K562 (cell line): ENCODE results near the gene NDOR1. TPM values are rescaled to one million over a fixed set of nuclear protein-coding genes. Genes with fewer than 3 reads are reported as not detected.

Source experiments
- CAMTA2 ChIP-seq: fragments of 250-450 bp; sonication (Bioruptor Pico); conservative IDR thresholded peaks from 2 replicates; pipeline ENCODE4 v1.5.1; 2022
- CC2D1A ChIP-seq: fragments of 450-650 bp; IDR thresholded peaks from 2 replicates; pipeline ENCODE4 v1.6.1; 2017; ENCODE audit warnings: mild to moderate bottlenecking
- DNMT1 ChIP-seq: fragments of 450-650 bp; IDR thresholded peaks from 2 replicates; pipeline ENCODE4 v1.6.1; 2016; ENCODE audit warnings: antibody characterized with exemption, mild to moderate bottlenecking
- KLF16 ChIP-seq: IDR thresholded peaks from 2 replicates; pipeline ENCODE4 v1.6.1; 2016; ENCODE audit warnings: antibody characterized with exemption
- LEF1 ChIP-seq: fragments of 450-650 bp; IDR thresholded peaks from 2 replicates; pipeline ENCODE4 v1.6.1; 2016; ENCODE audit warnings: mild to moderate bottlenecking
- MCM7 ChIP-seq, 2 experiments: fragments of 450-650 bp; IDR thresholded peaks; 2 replicates each; pipeline ENCODE4 v1.6.1; 2016 to 2018
- NR0B1 ChIP-seq: fragments of 450-650 bp; IDR thresholded peaks from one replicate; pipeline ENCODE4 v1.6.1; 2018; ENCODE audit warnings: mild to moderate bottlenecking, moderate library complexity; ENCODE audit not compliant: partially characterized antibody
- NRF1 ChIP-seq, 2 experiments: fragments of 450-650 bp; IDR thresholded peaks in 1 of 2; conservative IDR thresholded peaks in 1 of 2; 2 replicates each; pipeline ENCODE4 v1.6.1; 2014; ENCODE audit warnings: mild to moderate bottlenecking in 2 of 2
- PBX2 ChIP-seq, 2 experiments: IDR thresholded peaks in 1 of 2; conservative IDR thresholded peaks in 1 of 2; 2 replicates each; pipeline ENCODE4 v1.6.1; 2016; ENCODE audit warnings: low read depth in 2 of 2, mild to moderate bottlenecking in 1 of 2, missing compliant biosample characterization in 1 of 2, missing genetic modification characterization in 1 of 2, moderate library complexity in 1 of 2
- PKNOX1 ChIP-seq: fragments of 450-650 bp; IDR thresholded peaks from 2 replicates; pipeline ENCODE4 v1.6.1; 2016
- SOX6 ChIP-seq: fragments of 450-650 bp; IDR thresholded peaks from 2 replicates; pipeline ENCODE4 v1.6.1; 2014; ENCODE audit warnings: mild to moderate bottlenecking
- TCF7L2 ChIP-seq: fragments of 150-350 bp; IDR thresholded peaks from 2 replicates; pipeline ENCODE4 v1.6.1; 2016; ENCODE audit warnings: low read depth, mild to moderate bottlenecking, low read length, moderate library complexity
- U2AF1 ChIP-seq: fragments of 200-400 bp; formaldehyde crosslinking; optimal IDR thresholded peaks from 2 replicates; pipeline ENCODE3; 2017; ENCODE audit warnings: mild to moderate bottlenecking, low read depth, low read length, moderate library complexity
- UBTF ChIP-seq, 2 experiments: IDR thresholded peaks; 2 replicates each; pipeline ENCODE4 v1.6.1; 2012; ENCODE audit warnings: improper control_type of control experiment in 2 of 2, low read depth in 2 of 2, low read length in 2 of 2, borderline replicate concordance in 1 of 2
- ZBTB9 ChIP-seq: fragments of 450-650 bp; formaldehyde crosslinking; IDR thresholded peaks from 2 replicates; pipeline ENCODE4 v1.4.0; 2020; ENCODE audit warnings: mild to moderate bottlenecking, moderate library complexity
- ZNF263 ChIP-seq: sonication (generic); formaldehyde crosslinking; IDR thresholded peaks from 2 replicates; pipeline ENCODE4 v1.8.0; 2022; ENCODE audit warnings: mild to moderate bottlenecking, missing genetic modification reagents, borderline replicate concordance
- ZNF347 ChIP-seq: fragments of 450-650 bp; formaldehyde crosslinking; IDR thresholded peaks from 2 replicates; pipeline ENCODE4 v1.4.0; 2020; ENCODE audit warnings: low read depth, mild to moderate bottlenecking, moderate library complexity
- ZNF785 ChIP-seq: fragments of 250-450 bp; sonication (Bioruptor Pico); IDR thresholded peaks from 2 replicates; pipeline ENCODE4 v1.4.0; 2020; ENCODE audit warnings: mild to moderate bottlenecking
- polyA plus RNA-seq, 8 experiments: library from polyadenylated mRNA; depleted of rRNA in 4 of 8; stranded (reverse) in 5 of 8; unstranded in 3 of 8; fragments of >200 nt; fragmentation: Nextera tagmentation in 2 of 8; fragmentation: Illumina TruSeq in 1 of 8; extraction: Ambion mirVana in 2 of 8; extraction: Trizol in 1 of 8; gene quantifications; 2 replicates each; pipeline versions ENCODE4 v1.2.1 to v1.2.3, GENCODE V29; 2011 to 2014; ENCODE audit warnings: inconsistent platforms in 1 of 8, missing spikeins in 1 of 8
- total RNA-seq, 7 experiments: library from RNA; depleted of rRNA in 6 of 7; stranded (reverse); fragments of >200 nt in 6 of 7; fragmentation: Illumina TruSeq in 2 of 7; extraction: Trizol in 2 of 7; gene quantifications; 2 replicates each; pipeline versions ENCODE4 v1.2.1 to v1.2.3, GENCODE V29; 2011 to 2021; ENCODE audit warnings: low replicate concordance in 1 of 7

Gene NDOR1
- total and polyA plus RNA-seq, 9 of the 15 experiments (the other 6 are each of a cell fraction or from before 2014, with no cell fraction given), result 0.06 to 36.9 (median 6.9) TPM

- peak; percentile 62; the same call in 1 of the 2 replicates for TF ChIP-seq ZBTB9 (CRISPR knock-in tag)
- TF ChIP-seq NRF1 (conservative IDR thresholded peaks at IDR 0.05 in 1 of 2, IDR thresholded peaks at IDR 0.05 in 1 of 2), result peak; percentile 90 to 91
- TF ChIP-seq U2AF1, result peak; percentile 62
- no peak for TF ChIP-seq UBTF (IDR thresholded peaks at IDR 0.05; ENCODE audit: borderline replicate concordance in 1 of 2, low read depth in 2 of 2, low read length in 2 of 2)
- TF ChIP-seq ZNF785 (CRISPR knock-in tag), result no peak
- TF ChIP-seq KLF16, result no peak
- TF ChIP-seq ZNF263 (CRISPR knock-in tag), result peak; percentile 23; the same call in 1 of the 2 replicates
- TF ChIP-seq CC2D1A, result no peak
- TF ChIP-seq LEF1, result no peak
- TF ChIP-seq PBX2 (CRISPR knock-in tag; IDR thresholded peaks at IDR 0.05; ENCODE audit: low read depth), result no peak
- no peak for TF ChIP-seq PBX2 (tag; conservative IDR thresholded peaks at IDR 0.05; ENCODE audit: low read depth)
- no peak for TF ChIP-seq MCM7 (IDR thresholded peaks at IDR 0.05)
- TF ChIP-seq SOX6, result no peak
- no peak for TF ChIP-seq TCF7L2
- no peak for TF ChIP-seq ZNF347 (CRISPR knock-in tag)
- TF ChIP-seq NR0B1, result no peak
- no peak for TF ChIP-seq CAMTA2 (CRISPR knock-in tag)
- no peak for TF ChIP-seq PKNOX1
- no peak for TF ChIP-seq DNMT1
Observed at GRCh38 chr9:137254624-137255447, 49.3 kb downstream of the NDOR1 start, which contains the start of gene NELFB (continued).
